ENCODE results near the gene BRSK2. TPM values are rescaled to one million over a fixed set of nuclear protein-coding genes. Genes with fewer than 3 reads are reported as not detected.

Gene BRSK2
- total RNA-seq, 1 donor from 2014 or later, result 0.75 TPM

DNA sequence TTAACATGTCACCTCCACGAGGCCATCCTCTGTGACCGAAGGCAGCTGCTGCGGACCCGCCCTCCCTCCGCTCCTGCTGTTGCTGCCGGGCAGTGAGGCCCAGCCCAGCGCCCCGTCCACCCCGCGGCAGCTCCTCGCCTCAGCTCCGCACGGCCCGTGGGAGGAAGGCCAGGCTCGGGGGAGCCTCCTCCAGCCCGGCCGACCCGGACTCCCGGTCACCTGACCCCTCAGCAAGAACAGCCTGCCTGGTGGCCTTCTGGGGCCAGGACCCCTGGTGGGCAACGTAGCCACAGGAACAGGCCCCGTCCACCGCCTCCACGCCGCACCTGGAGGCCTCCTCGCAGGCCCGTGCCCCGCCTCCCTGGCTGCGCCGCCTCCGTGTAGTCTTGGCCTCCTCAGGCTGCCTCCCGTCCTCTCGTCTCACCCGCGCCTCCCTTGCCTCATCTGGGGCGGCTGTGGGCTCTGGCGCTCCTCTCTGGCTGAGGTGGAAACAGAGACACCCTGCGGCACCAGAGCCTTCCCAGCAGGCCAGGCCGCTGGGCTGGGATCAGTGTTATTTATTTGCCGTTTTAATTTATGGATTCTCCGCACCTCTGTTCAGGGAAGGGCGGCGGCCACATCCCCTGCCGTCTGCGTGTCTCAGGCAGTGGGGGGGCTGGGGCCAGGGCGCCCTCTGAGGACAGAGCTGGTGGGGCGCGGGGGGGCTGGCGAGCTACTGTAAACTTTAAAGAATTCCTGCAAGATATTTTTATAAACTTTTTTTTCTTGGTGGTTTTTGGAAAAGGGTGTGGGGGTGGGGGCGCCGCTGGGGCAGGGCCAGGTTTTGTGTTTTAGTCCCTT lies 71.5 kb downstream of the BRSK2 start:
- no peak overlapping the region for H3K4me3 ChIP-seq (ENCODE audit: low read depth, low read length)

DNA sequence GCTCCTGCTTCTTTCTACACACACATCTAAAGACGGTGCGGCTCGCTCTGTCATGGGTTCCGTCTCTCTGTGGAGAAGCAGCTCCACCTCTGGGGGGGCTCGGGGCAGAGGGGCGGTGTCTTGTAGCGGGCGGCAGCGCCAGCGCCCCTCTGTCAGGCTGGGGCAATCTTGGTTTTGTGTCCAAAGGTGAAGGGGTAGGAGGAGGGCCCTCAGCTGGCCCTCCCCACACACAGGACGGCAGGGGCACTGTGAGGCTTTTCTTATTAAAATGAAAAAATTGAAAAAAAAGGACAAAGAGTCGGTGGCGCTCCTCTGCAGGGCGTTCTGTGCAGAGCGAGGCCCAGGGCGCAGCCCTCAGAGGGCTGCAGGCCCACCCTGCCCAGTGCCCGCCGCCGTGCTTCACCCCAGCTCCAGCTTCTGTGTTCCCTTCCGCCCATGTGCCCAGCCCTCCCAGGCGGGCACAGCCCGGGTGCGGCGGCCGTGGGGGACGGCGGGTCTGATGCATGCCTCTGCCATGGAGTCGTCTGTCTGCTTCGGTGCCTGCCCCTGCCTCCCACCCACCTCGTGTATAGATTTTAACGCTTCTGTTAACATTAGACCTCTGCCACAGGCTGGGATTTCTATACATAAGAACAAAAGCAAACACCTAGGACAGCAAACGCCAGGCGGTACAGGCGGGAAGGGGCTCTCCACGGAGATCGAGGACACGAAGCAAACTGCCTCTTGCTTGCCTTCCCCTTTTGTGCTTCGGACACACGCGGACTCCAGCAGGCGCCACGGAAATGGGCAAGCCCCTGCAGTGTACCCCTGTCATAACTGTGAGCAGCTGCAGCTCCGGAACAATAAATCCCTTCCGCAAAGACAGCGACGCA lies 72.3 kb downstream of the BRSK2 start:
- no peak overlapping the region for H3K4me3 ChIP-seq (ENCODE audit: low read depth, low read length)
- no peak for DNase-seq (ENCODE audit: low read depth)
- H3K36me3 ChIP-seq (ENCODE audit: control insufficient read depth, insufficient read depth, low read length), result no peaks in the 10 kb centered on the region
- TF ChIP-seq, protein P1, sequence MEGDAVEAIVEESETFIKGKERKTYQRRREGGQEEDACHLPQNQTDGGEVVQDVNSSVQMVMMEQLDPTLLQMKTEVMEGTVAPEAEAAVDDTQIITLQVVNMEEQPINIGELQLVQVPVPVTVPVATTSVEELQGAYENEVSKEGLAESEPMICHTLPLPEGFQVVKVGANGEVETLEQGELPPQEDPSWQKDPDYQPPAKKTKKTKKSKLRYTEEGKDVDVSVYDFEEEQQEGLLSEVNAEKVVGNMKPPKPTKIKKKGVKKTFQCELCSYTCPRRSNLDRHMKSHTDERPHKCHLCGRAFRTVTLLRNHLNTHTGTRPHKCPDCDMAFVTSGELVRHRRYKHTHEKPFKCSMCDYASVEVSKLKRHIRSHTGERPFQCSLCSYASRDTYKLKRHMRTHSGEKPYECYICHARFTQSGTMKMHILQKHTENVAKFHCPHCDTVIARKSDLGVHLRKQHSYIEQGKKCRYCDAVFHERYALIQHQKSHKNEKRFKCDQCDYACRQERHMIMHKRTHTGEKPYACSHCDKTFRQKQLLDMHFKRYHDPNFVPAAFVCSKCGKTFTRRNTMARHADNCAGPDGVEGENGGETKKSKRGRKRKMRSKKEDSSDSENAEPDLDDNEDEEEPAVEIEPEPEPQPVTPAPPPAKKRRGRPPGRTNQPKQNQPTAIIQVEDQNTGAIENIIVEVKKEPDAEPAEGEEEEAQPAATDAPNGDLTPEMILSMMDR (IDR thresholded peaks at IDR 0.05; ENCODE audit: insufficient read depth, low read length, poor library complexity, severe bottlenecking), result no peak
- H3K27me3 ChIP-seq (ENCODE audit: control insufficient read depth, insufficient read depth, low read length), result peaks cover 21% of the 10 kb centered on the region

More for the DNA sequence above, 71.5 kb downstream of the BRSK2 start:
- H3K27me3 ChIP-seq (ENCODE audit: control insufficient read depth, insufficient read depth, low read length), result peaks cover 21% of the 10 kb centered on the region
- no peaks in the 10 kb centered on the region for H3K36me3 ChIP-seq (ENCODE audit: control insufficient read depth, insufficient read depth, low read length)
- TF ChIP-seq, protein P1 (IDR thresholded peaks at IDR 0.05; ENCODE audit: insufficient read depth, low read length, poor library complexity, severe bottlenecking), result no peak
- no peak for DNase-seq (ENCODE audit: low read depth)

DNA sequence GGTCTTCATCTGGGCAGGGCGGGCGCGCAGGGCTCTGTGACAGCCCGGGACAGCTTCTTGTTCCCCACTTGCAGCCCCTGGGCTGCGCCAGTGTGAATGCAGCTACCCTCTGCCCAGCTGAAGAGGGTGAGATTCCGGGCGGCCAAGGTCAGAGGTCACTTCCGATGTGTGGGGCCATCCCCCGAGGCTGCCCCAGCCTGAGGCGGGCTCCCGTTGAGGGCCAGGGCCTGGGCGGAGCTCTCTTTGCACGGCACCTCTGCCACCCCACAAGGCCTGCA lies 72.9 kb downstream of the BRSK2 start:
- Histone ChIP-seq H3K36me3 (ENCODE audit: control insufficient read depth, insufficient read depth, low read length) (no peaks in the 10 kb centered on the region), H3K4me3 (ENCODE audit: low read depth, low read length) (no peak overlapping the region), H3K27me3 (ENCODE audit: control insufficient read depth, insufficient read depth, low read length) (peaks cover 21% of the 10 kb centered on the region)
- TF ChIP-seq, protein P1 (IDR thresholded peaks at IDR 0.05; ENCODE audit: insufficient read depth, low read length, poor library complexity, severe bottlenecking), result no peak
- no peak for DNase-seq (ENCODE audit: low read depth)

DNA sequence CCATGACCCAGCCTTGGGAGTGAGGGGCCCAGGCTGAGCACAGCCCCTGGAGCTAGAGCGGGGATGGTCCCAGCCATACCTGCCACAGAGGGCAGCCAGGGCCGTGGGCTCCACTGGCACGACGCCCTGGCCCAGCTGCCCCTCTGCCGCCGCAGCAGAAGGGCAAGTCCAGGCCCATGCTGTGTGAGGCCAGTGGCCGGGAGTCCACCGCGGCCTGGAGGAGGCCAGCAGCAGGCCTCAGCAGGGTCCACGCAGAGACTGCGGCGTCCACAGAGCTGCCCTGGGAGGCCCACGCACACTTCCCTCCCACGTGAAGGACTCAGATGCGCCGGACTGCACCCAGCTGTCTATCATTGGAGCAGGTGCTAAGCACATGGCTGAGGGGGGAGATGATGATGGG lies 73.3 kb downstream of the BRSK2 start:
- Histone ChIP-seq H3K36me3 (ENCODE audit: control insufficient read depth, insufficient read depth, low read length) (no peaks in the 10 kb centered on the region), H3K27me3 (ENCODE audit: control insufficient read depth, insufficient read depth, low read length) (peaks cover 21% of the 10 kb centered on the region), H3K4me3 (ENCODE audit: low read depth, low read length) (no peak overlapping the region)
- no peak for DNase-seq (ENCODE audit: low read depth)
- TF ChIP-seq, protein P1 (IDR thresholded peaks at IDR 0.05; ENCODE audit: insufficient read depth, low read length, poor library complexity, severe bottlenecking), result no peak

DNA sequence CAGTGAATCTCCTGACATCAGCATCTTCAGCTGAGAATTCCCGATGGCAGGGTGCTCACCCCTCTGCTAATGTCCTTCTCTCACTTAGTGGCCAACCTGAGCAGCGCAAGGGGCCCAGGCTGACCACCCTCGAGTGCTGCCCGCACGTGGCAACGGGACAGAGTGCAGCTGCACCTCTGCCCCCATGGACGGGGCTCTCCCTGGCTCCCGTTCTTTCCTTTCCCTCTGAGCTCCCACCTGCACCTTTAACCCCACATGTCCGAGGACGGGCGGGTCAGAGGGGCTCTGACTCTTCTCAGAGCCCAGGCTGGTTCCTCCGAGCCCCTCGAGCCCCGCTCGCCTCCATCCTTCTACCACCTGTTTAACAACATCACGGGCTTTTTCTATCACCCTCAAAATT lies 77.0 kb downstream of the BRSK2 start:
- TF ChIP-seq, protein P1 (IDR thresholded peaks at IDR 0.05; ENCODE audit: insufficient read depth, low read length, poor library complexity, severe bottlenecking), result no peak
- DNase-seq (ENCODE audit: low read depth), result no peak
- no peak overlapping the region for H3K4me3 ChIP-seq (ENCODE audit: low read depth, low read length)
- H3K27me3 ChIP-seq (ENCODE audit: control insufficient read depth, insufficient read depth, low read length), result peaks cover 4% of the 10 kb centered on the region
- H3K36me3 ChIP-seq (ENCODE audit: control insufficient read depth, insufficient read depth, low read length), result no peaks in the 10 kb centered on the region
